Bronchial epithelial cell (primary cell): Measurements from ENCODE around the gene TBC1D9. TPM values are rescaled to one million over a fixed set of nuclear protein-coding genes. Genes with fewer than 3 reads are reported as not detected.

Experiments
- DNase-seq: peaks from one replicate; pipeline ENCODE4 v3.0.0-alpha.2; 2010; ENCODE audit warnings: low read depth
- FAIRE-seq: peaks from 2 replicates; lab custom pipeline; 2011; peaks lifted over from hg19 to GRCh38; lab: Jason Lieb, UNC
- H3K27me3 ChIP-seq: 2 replicates; pipeline ENCODE4 v1.5.1; 2011; ENCODE audit warnings: low read length; ENCODE audit not compliant: control insufficient read depth, insufficient read depth
- H3K36me3 ChIP-seq: 2 replicates; pipeline ENCODE4 v1.5.1; 2011; ENCODE audit warnings: low read length; ENCODE audit not compliant: control insufficient read depth, insufficient read depth
- H3K4me3 ChIP-seq: 2 replicates; pipeline ENCODE4 v1.5.1; 2011; ENCODE audit warnings: mild to moderate bottlenecking, low read depth, low read length, control low read depth
- total RNA-seq: library from RNA; depleted of rRNA; stranded (reverse); fragments of >200 nt; gene quantifications from 2 replicates; pipeline ENCODE4 v1.2.1, GENCODE V29; 2014
- TF ChIP-seq, protein P1 (sequence below): IDR thresholded peaks from 2 replicates; pipeline ENCODE4 v1.5.1; 2011; ENCODE audit warnings: mild to moderate bottlenecking, moderate library complexity, low read length, control low read depth, inconsistent platforms; ENCODE audit not compliant: insufficient read depth, severe bottlenecking

The TBC1D9 gene
- total RNA-seq, 1 donor from 2014 or later: 17.1 TPM

GRCh38 chr4:140738139-140738538, 18.0 kb downstream of the TBC1D9 start:
- Histone ChIP-seq H3K36me3 (no peaks in the 10 kb centered on the region), H3K4me3 (no peak overlapping the region), H3K27me3 (no peaks in the 10 kb centered on the region)
- DNase-seq (no peak), FAIRE-seq (no peak)
- TF ChIP-seq, protein P1, sequence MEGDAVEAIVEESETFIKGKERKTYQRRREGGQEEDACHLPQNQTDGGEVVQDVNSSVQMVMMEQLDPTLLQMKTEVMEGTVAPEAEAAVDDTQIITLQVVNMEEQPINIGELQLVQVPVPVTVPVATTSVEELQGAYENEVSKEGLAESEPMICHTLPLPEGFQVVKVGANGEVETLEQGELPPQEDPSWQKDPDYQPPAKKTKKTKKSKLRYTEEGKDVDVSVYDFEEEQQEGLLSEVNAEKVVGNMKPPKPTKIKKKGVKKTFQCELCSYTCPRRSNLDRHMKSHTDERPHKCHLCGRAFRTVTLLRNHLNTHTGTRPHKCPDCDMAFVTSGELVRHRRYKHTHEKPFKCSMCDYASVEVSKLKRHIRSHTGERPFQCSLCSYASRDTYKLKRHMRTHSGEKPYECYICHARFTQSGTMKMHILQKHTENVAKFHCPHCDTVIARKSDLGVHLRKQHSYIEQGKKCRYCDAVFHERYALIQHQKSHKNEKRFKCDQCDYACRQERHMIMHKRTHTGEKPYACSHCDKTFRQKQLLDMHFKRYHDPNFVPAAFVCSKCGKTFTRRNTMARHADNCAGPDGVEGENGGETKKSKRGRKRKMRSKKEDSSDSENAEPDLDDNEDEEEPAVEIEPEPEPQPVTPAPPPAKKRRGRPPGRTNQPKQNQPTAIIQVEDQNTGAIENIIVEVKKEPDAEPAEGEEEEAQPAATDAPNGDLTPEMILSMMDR: no peak

- no peak overlapping the region for H3K4me3 ChIP-seq
- TF ChIP-seq, protein P1: no peak
- no peak for DNase-seq
- no peak for FAIRE-seq
- H3K36me3 ChIP-seq: no peaks in the 10 kb centered on the region
- H3K27me3 ChIP-seq: no peaks in the 10 kb centered on the region
These were observed 19.4 kb downstream of the TBC1D9 start for GRCh38 chr4:140736669-140737343.

DNA sequence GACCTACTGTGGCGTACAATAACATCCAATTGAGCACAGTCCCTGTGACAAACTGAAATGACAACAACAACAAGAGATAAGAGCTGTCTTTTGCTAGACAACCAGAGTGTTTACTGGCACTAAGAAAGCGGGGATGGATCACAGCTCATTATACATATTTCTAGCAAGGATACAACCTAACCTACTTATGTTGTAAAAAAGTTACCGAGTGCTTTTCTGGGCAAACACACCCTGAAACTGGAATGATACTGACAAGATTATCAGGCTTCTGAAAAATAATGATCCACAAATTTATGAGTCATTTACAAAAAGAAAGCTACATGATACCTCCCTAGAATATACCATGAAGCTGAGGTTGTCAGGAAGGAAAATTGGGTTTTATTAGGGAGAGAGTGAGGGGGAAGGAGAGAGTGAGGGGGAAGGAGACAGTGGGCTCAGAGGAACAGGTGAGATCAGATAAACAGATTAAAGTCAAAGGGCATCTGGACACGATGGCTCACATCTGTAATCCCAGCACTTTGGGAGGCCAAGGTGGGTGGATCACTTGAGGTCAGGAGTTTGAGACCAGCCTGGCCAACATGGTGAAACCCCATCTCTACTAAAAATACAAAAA, 20.3 kb downstream of the TBC1D9 start:
- Histone ChIP-seq H3K4me3 (no peak overlapping the region), H3K36me3 (no peaks in the 10 kb centered on the region), H3K27me3 (no peaks in the 10 kb centered on the region)
- TF ChIP-seq, protein P1: no peak
- DNase-seq (no peak), FAIRE-seq (no peak)

DNA sequence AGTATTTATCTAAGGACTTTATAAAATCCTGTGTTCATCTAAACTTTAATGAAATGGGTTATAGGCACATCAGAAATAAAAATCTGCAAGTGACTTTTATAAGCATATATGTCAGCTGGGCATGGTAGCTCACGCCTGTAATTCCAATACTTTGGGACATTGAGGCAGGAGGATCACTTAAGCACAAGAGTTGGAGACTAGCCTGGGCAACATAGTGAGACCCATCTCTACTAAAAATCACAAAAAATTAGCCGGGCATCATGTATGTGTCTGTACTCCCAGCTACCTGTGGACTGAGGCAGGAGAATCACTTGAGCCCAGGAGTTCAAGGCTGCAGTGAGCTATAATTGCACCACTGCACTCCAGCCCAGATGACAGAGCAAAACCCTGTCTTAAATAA, 20.9 kb downstream of the TBC1D9 start:
- FAIRE-seq (no peak), DNase-seq (no peak)
- H3K4me3 ChIP-seq: no peak overlapping the region
- H3K36me3 ChIP-seq: no peaks in the 10 kb centered on the region
- TF ChIP-seq, protein P1: no peak
- no peaks in the 10 kb centered on the region for H3K27me3 ChIP-seq

GRCh38 chr4:140732780-140733179, 23.4 kb downstream of the TBC1D9 start:
- Histone ChIP-seq H3K36me3 (no peaks in the 10 kb centered on the region), H3K27me3 (no peaks in the 10 kb centered on the region), H3K4me3 (no peak overlapping the region)
- TF ChIP-seq, protein P1: no peak
- no peak for DNase-seq
- no peak for FAIRE-seq
